HepG2 (cell line): ENCODE data around the gene ALG5. TPM values are rescaled to one million over a fixed set of nuclear protein-coding genes. Genes with fewer than 3 reads are reported as not detected.

Source experiments
- BRCA1 ChIP-seq: sonication (generic); formaldehyde crosslinking; IDR thresholded peaks from 2 replicates; pipeline ENCODE4 v1.4.0; 2020; ENCODE audit warnings: missing genetic modification reagents
- ETV6 ChIP-seq: sonication (generic); formaldehyde crosslinking; conservative IDR thresholded peaks from 2 replicates; pipeline ENCODE4 v1.4.0; 2020; ENCODE audit warnings: missing genetic modification reagents
- HDAC1 ChIP-seq: sonication (generic); formaldehyde crosslinking; IDR thresholded peaks from 2 replicates; pipeline ENCODE4 v1.5.1; 2020; ENCODE audit warnings: mild to moderate bottlenecking, missing genetic modification reagents
- LRRFIP1 ChIP-seq: sonication (generic); formaldehyde crosslinking; conservative IDR thresholded peaks from 2 replicates; pipeline ENCODE4 v1.4.0; 2020; ENCODE audit warnings: missing genetic modification reagents
- MBD4 ChIP-seq: IDR thresholded peaks from 2 replicates; pipeline ENCODE4 v1.6.1; 2012; ENCODE audit warnings: low read length, inconsistent platforms, borderline replicate concordance
- MIER2 ChIP-seq: IDR thresholded peaks from 2 replicates; pipeline ENCODE4 v1.6.1; 2016; ENCODE audit warnings: missing biosample characterization, missing genetic modification reagents
- NCOA1 ChIP-seq: sonication (generic); formaldehyde crosslinking; IDR thresholded peaks from 2 replicates; pipeline ENCODE4 v1.9.0; 2021; ENCODE audit warnings: missing genetic modification reagents
- POGK ChIP-seq: sonication (generic); formaldehyde crosslinking; conservative IDR thresholded peaks from 2 replicates; pipeline ENCODE4 v1.8.0; 2022; ENCODE audit warnings: mild to moderate bottlenecking, moderate library complexity, missing genetic modification reagents
- RARG ChIP-seq: sonication (generic); formaldehyde crosslinking; IDR thresholded peaks from 2 replicates; pipeline ENCODE4 v1.4.0; 2020; ENCODE audit warnings: low read depth, mild to moderate bottlenecking, missing genetic modification reagents
- RBAK ChIP-seq: sonication (generic); formaldehyde crosslinking; IDR thresholded peaks from 2 replicates; pipeline ENCODE4 v1.5.1; 2020; ENCODE audit warnings: mild to moderate bottlenecking, missing genetic modification reagents
- SMAD1 ChIP-seq: sonication (generic); formaldehyde crosslinking; IDR thresholded peaks from 2 replicates; pipeline ENCODE4 v1.4.0; 2020; ENCODE audit warnings: missing genetic modification reagents, low read depth, mild to moderate bottlenecking, borderline replicate concordance
- SMARCE1 ChIP-seq: fragments of 450-650 bp; IDR thresholded peaks from 2 replicates; pipeline ENCODE4 v1.6.1; 2017; ENCODE audit warnings: borderline replicate concordance
- SP5 ChIP-seq: IDR thresholded peaks from 2 replicates; pipeline ENCODE4 v1.6.1; 2016; ENCODE audit warnings: low read depth, borderline replicate concordance
- TAF15 ChIP-seq: fragments of 200-400 bp; formaldehyde crosslinking; IDR thresholded peaks from one replicate; pipeline ENCODE4 v1.6.1; 2018; ENCODE audit warnings: mild to moderate bottlenecking, low read depth, low read length; ENCODE audit not compliant: poor library complexity, severe bottlenecking
- THYN1 ChIP-seq: sonication (generic); formaldehyde crosslinking; IDR thresholded peaks from 2 replicates; pipeline ENCODE4 v1.8.1; 2023; ENCODE audit warnings: low read depth, mild to moderate bottlenecking, moderate library complexity, missing genetic modification reagents, borderline replicate concordance
- WIZ ChIP-seq: sonication (generic); formaldehyde crosslinking; IDR thresholded peaks from 2 replicates; pipeline ENCODE4 v1.5.1; 2020; ENCODE audit warnings: mild to moderate bottlenecking, missing genetic modification reagents
- ZHX1 ChIP-seq: sonication (generic); formaldehyde crosslinking; IDR thresholded peaks from 2 replicates; pipeline ENCODE4 v1.8.1; 2022; ENCODE audit warnings: low read depth, mild to moderate bottlenecking, missing genetic modification reagents
- ZMYM3 ChIP-seq: sonication (generic); formaldehyde crosslinking; IDR thresholded peaks from 2 replicates; pipeline ENCODE4 v1.5.1; 2020; ENCODE audit warnings: mild to moderate bottlenecking, missing genetic modification reagents
- ZNF546 ChIP-seq: sonication (generic); formaldehyde crosslinking; conservative IDR thresholded peaks from 2 replicates; pipeline ENCODE4 v1.8.1; 2023; ENCODE audit warnings: mild to moderate bottlenecking, missing genetic modification reagents
- ZNF580 ChIP-seq: IDR thresholded peaks from 2 replicates; pipeline ENCODE4 v1.6.1; 2016; ENCODE audit warnings: low read depth, borderline replicate concordance
- ZNF784 ChIP-seq: sonication (generic); formaldehyde crosslinking; IDR thresholded peaks from 2 replicates; pipeline ENCODE4 v1.5.1; 2020; ENCODE audit warnings: missing genetic modification reagents, mild to moderate bottlenecking, borderline replicate concordance
- ZSCAN30 ChIP-seq: sonication (generic); formaldehyde crosslinking; IDR thresholded peaks from 2 replicates; pipeline ENCODE4 v1.5.0; 2020; ENCODE audit warnings: mild to moderate bottlenecking, missing genetic modification reagents
- polyA plus RNA-seq, 8 experiments: library from polyadenylated mRNA; depleted of rRNA in 3 of 8; stranded (reverse) in 7 of 8; unstranded in 1 of 8; fragments of >200 nt; fragmentation: Illumina TruSeq in 4 of 8; extraction: Trizol in 4 of 8; gene quantifications; 2 replicates each; pipeline versions ENCODE4 v1.2.1 to v1.2.3, GENCODE V29; 2011 to 2016; ENCODE audit warnings: low read depth in 4 of 8, missing spikeins in 1 of 8, mixed read lengths in 1 of 8; ENCODE audit not compliant: insufficient read depth in 1 of 8
- total RNA-seq, 5 experiments: library from RNA; depleted of rRNA; stranded (reverse); fragments of >200 nt; fragmentation: Illumina TruSeq; extraction: Trizol; gene quantifications; 2 replicates each; pipeline ENCODE4 v1.2.3, GENCODE V29; 2016; ENCODE audit warnings: low read depth in 1 of 5

Gene ALG5
- total and polyA plus RNA-seq, 2 of the 13 experiments (the other 11 are each of a cell fraction or from before 2014, with no cell fraction given), result 27.8 to 51.1 TPM

GRCh38 chr13:36999054-36999714 is at the start of gene ALG5 (continued):
- TF ChIP-seq HDAC1 (CRISPR knock-in tag) (peak; percentile 50), THYN1 (CRISPR knock-in tag) (no peak), TAF15 (no peak), MBD4 (no peak), NCOA1 (CRISPR knock-in tag) (no peak), ZNF784 (CRISPR knock-in tag) (no peak), RBAK (CRISPR knock-in tag) (no peak), ZSCAN30 (CRISPR knock-in tag) (no peak), ETV6 (CRISPR knock-in tag) (peak; percentile 84), LRRFIP1 (CRISPR knock-in tag) (no peak), ZNF546 (CRISPR knock-in tag) (0 out of 2 replicates have a peak, but pooled peaks have one; percentile 47), ZMYM3 (no peak), MIER2 (CRISPR knock-in tag) (no peak), ZNF580 (CRISPR knock-in tag) (peak; percentile 78; the same call in 1 of the 2 replicates), RARG (CRISPR knock-in tag) (no peak), WIZ (CRISPR knock-in tag) (no peak), SMARCE1 (no peak), POGK (CRISPR knock-in tag) (peak; percentile 94), BRCA1 (CRISPR knock-in tag) (peak; percentile 57; the same call in 1 of the 2 replicates), SP5 (CRISPR knock-in tag) (no peak), SMAD1 (CRISPR knock-in tag) (no peak), ZHX1 (CRISPR knock-in tag) (0 out of 2 replicates have a peak, but pooled peaks have one; percentile 46)
